ENCODE results near the gene TRPM4. TPM values are rescaled to one million over a fixed set of nuclear protein-coding genes. Genes with fewer than 3 reads are reported as not detected.

The TRPM4 gene
- total and polyA plus RNA-seq, 2 of the 13 experiments (the other 11 are each of a cell fraction or from before 2014, with no cell fraction given): 1.9 to 4.3 TPM

GRCh38 chr19:49196527-49197240 is 39.1 kb downstream of the TRPM4 start (continued):
- TF ChIP-seq LBX2 (CRISPR knock-in tag; IDR thresholded peaks at IDR 0.05; ENCODE audit: borderline replicate concordance): no peak
- no peak for TF ChIP-seq KMT2A (CRISPR knock-in tag; IDR thresholded peaks at IDR 0.05)
- no peak for TF ChIP-seq HMG20A (CRISPR knock-in tag; IDR thresholded peaks at IDR 0.05; ENCODE audit: borderline replicate concordance)
- TF ChIP-seq SIX4 (CRISPR knock-in tag; IDR thresholded peaks at IDR 0.05): no peak
- no peak for TF ChIP-seq ZNF687 (CRISPR knock-in tag; IDR thresholded peaks at IDR 0.05)
- TF ChIP-seq FOXC1 (CRISPR knock-in tag; IDR thresholded peaks at IDR 0.05; ENCODE audit: borderline replicate concordance): no peak
- TF ChIP-seq SNAI1 (CRISPR knock-in tag; IDR thresholded peaks at IDR 0.05; ENCODE audit: borderline replicate concordance): no peak
- TF ChIP-seq CHD4 (IDR thresholded peaks at IDR 0.05; ENCODE audit: borderline replicate concordance, low read length): no peak

Data from HepG2 (cell line).